ENCODE data around the gene MEX3A. TPM values are rescaled to one million over a fixed set of nuclear protein-coding genes. Genes with fewer than 3 reads are reported as not detected.

MEX3A gene
- total and polyA plus RNA-seq, 5 experiments from 2014 or later, result 0.38 TPM; not detected in 4

- Mint-ChIP-seq H3K27me3 (no peaks in the 10 kb centered on the region), H3K36me3 (peaks cover 0 to 15% (median 0%) of the 10 kb centered on the region in 3 donors), H3K27ac (peak overlapping the region in 1 of 10 donors; percentile 20), H3K4me1 (no peaks in the 10 kb centered on the region), H3K9me3 (no peaks in the 10 kb centered on the region), H3K4me3 (no peak overlapping the region)
- ATAC-seq (no peak), DNase-seq (no peak)
- POLR2A ChIA-PET, result no interaction called here
These were observed 49.3 kb downstream of the MEX3A start for GRCh38 chr1:156033011-156033410.

GRCh38 chr1:156026588-156026987 lies 55.7 kb downstream of the MEX3A start:
- POLR2A ChIA-PET, result no interaction called here
- ATAC-seq, result no peak
- H3K27ac Mint-ChIP-seq, result no peak overlapping the region
- DNase-seq, result no peak
- H3K36me3 Mint-ChIP-seq, result no peaks in the 10 kb centered on the region
- peaks cover 0 to 7% (median 4%) of the 10 kb centered on the region in 5 donors for H3K27me3 Mint-ChIP-seq
- no peak overlapping the region for H3K4me3 Mint-ChIP-seq
- H3K9me3 Mint-ChIP-seq, result no peaks in the 10 kb centered on the region
- peaks cover 0 to 8% (median 5%) of the 10 kb centered on the region in 4 donors for H3K4me1 Mint-ChIP-seq

- ATAC-seq (peak; percentile 85 to 89), DNase-seq (peak in 5 of 10 donors; percentile 16 to 31 (median 25))
- Mint-ChIP-seq H3K36me3 (no peaks in the 10 kb centered on the region), H3K27me3 (peaks cover 0 to 7% (median 4%) of the 10 kb centered on the region in 5 donors), H3K4me1 (peaks cover 0 to 11% (median 6%) of the 10 kb centered on the region in 4 donors), H3K9me3 (no peaks in the 10 kb centered on the region), H3K27ac (no peak overlapping the region), H3K4me3 (no peak overlapping the region)
- POLR2A ChIA-PET, result interaction anchor here (0.5 kb wide), 1 partner anchor 15 kb away, joined by 4 read pairs; no protein-coding TSS in a partner anchor
These were observed 56.4 kb downstream of the MEX3A start for GRCh38 chr1:156025876-156026275.

GRCh38 chr1:156024801-156025200 lies 57.5 kb downstream of the MEX3A start:
- ATAC-seq, result no peak
- DNase-seq, result no peak
- H3K9me3 Mint-ChIP-seq, result no peaks in the 10 kb centered on the region
- H3K27me3 Mint-ChIP-seq, result peaks cover 0 to 7% (median 4%) of the 10 kb centered on the region in 5 donors
- no peak overlapping the region for H3K27ac Mint-ChIP-seq
- peaks cover 0 to 6% (median 0%) of the 10 kb centered on the region in 3 donors for H3K36me3 Mint-ChIP-seq
- no peak overlapping the region for H3K4me3 Mint-ChIP-seq
- POLR2A ChIA-PET, result no interaction called here
- peaks cover 7 to 20% (median 14%) of the 10 kb centered on the region in 4 donors for H3K4me1 Mint-ChIP-seq

Other genes with a start within 250 kb of the MEX3A start
- 100 to 1,000 TPM; 120 to 131 TPM for gene GON4L, start 225.3 kb downstream of the MEX3A start, total RNA-seq
- gene GON4L, start 225.3 kb downstream of the MEX3A start, polyA plus RNA-seq, result 10 to 100 TPM; 20.1 to 38.9 (median 21.3) TPM
- 1 to 10 TPM; 4.0 to 4.1 TPM for gene SYT11, start 222.9 kb downstream of the MEX3A start, total RNA-seq
- 10 to 100 TPM in 1 of 3 donors, 1 to 10 TPM in 2; 3.1 to 10.4 (median 6.9) TPM for gene SYT11, start 222.9 kb downstream of the MEX3A start, polyA plus RNA-seq
- gene RIT1, start 171.1 kb downstream of the MEX3A start, total RNA-seq, result 10 to 100 TPM; 39.2 to 42.5 TPM
- 10 to 100 TPM; 16.4 to 18.0 (median 17.0) TPM for gene RIT1, start 171.1 kb downstream of the MEX3A start, polyA plus RNA-seq
- gene KHDC4, start 148.1 kb downstream of the MEX3A start, total RNA-seq, result 100 to 1,000 TPM; 109 to 110 TPM
- gene KHDC4, start 148.1 kb downstream of the MEX3A start, polyA plus RNA-seq, result 1 to 10 TPM; 5.0 to 7.2 (median 6.5) TPM
- not detected for gene RXFP4, start 140.8 kb downstream of the MEX3A start, total RNA-seq
- gene RXFP4, start 140.8 kb downstream of the MEX3A start, polyA plus RNA-seq, result under 1 TPM in 1 of 3 donors, not detected in 2; 0.46 TPM
- 100 to 1,000 TPM; 204 to 210 TPM for gene ARHGEF2, start 103.9 kb downstream of the MEX3A start, total RNA-seq
- 10 to 100 TPM; 13.8 to 22.0 (median 15.8) TPM for gene ARHGEF2, start 103.9 kb downstream of the MEX3A start, polyA plus RNA-seq
- gene SSR2, start 61.5 kb downstream of the MEX3A start, total RNA-seq, result 100 to 1,000 TPM; 199 to 218 TPM
- 100 to 1,000 TPM; 345 to 396 (median 347) TPM for gene SSR2, start 61.5 kb downstream of the MEX3A start, polyA plus RNA-seq
- gene UBQLN4, start 28.7 kb downstream of the MEX3A start, total RNA-seq, result 10 to 100 TPM; 31.6 to 34.8 TPM
- 1 to 10 TPM; 6.9 to 9.7 (median 7.6) TPM for gene UBQLN4, start 28.7 kb downstream of the MEX3A start, polyA plus RNA-seq
- 10 to 100 TPM; 22.6 to 24.2 TPM for gene LAMTOR2, start 27.7 kb downstream of the MEX3A start, total RNA-seq
- 100 to 1,000 TPM in 1 of 3 donors, 10 to 100 TPM in 2; 89.1 to 102 (median 96.1) TPM for gene LAMTOR2, start 27.7 kb downstream of the MEX3A start, polyA plus RNA-seq
- gene RAB25, start 21.3 kb downstream of the MEX3A start, total RNA-seq, result 1 to 10 TPM; 1.1 to 1.3 TPM
- 1 to 10 TPM in 1 of 3 donors, under 1 TPM in 2; 0.81 to 2.0 (median 0.96) TPM for gene RAB25, start 21.3 kb downstream of the MEX3A start, polyA plus RNA-seq
- 1 to 10 TPM; 2.0 to 2.7 TPM for gene LMNA, start 32.2 kb upstream of the MEX3A start, total RNA-seq
- gene LMNA, start 32.2 kb upstream of the MEX3A start, polyA plus RNA-seq, result 1 to 10 TPM in 1 of 3 donors, under 1 TPM in 2; 0.62 to 4.0 (median 0.75) TPM
- gene SEMA4A, start 71.1 kb upstream of the MEX3A start, total RNA-seq, result 1 to 10 TPM; 1.2 TPM
- gene SEMA4A, start 71.1 kb upstream of the MEX3A start, polyA plus RNA-seq, result 1 to 10 TPM in 1 of 3 donors, under 1 TPM in 2; 0.16 to 1.4 (median 0.22) TPM
- 10 to 100 TPM; 16.8 to 21.4 TPM for gene SLC25A44, start 111.6 kb upstream of the MEX3A start, total RNA-seq
- gene SLC25A44, start 111.6 kb upstream of the MEX3A start, polyA plus RNA-seq, result 10 to 100 TPM in 1 of 3 donors, 1 to 10 TPM in 2; 6.0 to 16.4 (median 9.7) TPM
- 10 to 100 TPM; 49.1 to 54.8 TPM for gene PMF1, start 130.5 kb upstream of the MEX3A start, total RNA-seq
- gene PMF1, start 130.5 kb upstream of the MEX3A start, polyA plus RNA-seq, result 10 to 100 TPM; 70.8 to 79.9 (median 76.5) TPM
- 1 to 10 TPM; 6.5 to 7.8 TPM for gene BGLAP, start 159.7 kb upstream of the MEX3A start, total RNA-seq
- gene BGLAP, start 159.7 kb upstream of the MEX3A start, polyA plus RNA-seq, result under 1 TPM in 1 of 3 donors, not detected in 2; 0.26 TPM
- 1 to 10 TPM; 2.8 to 3.0 TPM for gene PAQR6, start 165.6 kb upstream of the MEX3A start, total RNA-seq
- gene PAQR6, start 165.6 kb upstream of the MEX3A start, polyA plus RNA-seq, result under 1 TPM; 0.15 to 0.21 (median 0.21) TPM
- gene SMG5, start 200.4 kb upstream of the MEX3A start, total RNA-seq, result 10 to 100 TPM; 66.7 to 68.9 TPM
- gene SMG5, start 200.4 kb upstream of the MEX3A start, polyA plus RNA-seq, result 10 to 100 TPM in 2 of 3 donors, 1 to 10 TPM in 1; 9.5 to 28.4 (median 11.1) TPM
- 10 to 100 TPM; 15.0 to 15.6 TPM for gene TMEM79, start 201.9 kb upstream of the MEX3A start, total RNA-seq
- 1 to 10 TPM; 2.5 to 9.6 (median 4.8) TPM for gene TMEM79, start 201.9 kb upstream of the MEX3A start, polyA plus RNA-seq
- 10 to 100 TPM; 22.1 to 23.3 TPM for gene GLMP, start 213.2 kb upstream of the MEX3A start, total RNA-seq
- 10 to 100 TPM; 12.1 to 22.2 (median 17.3) TPM for gene GLMP, start 213.2 kb upstream of the MEX3A start, polyA plus RNA-seq
- gene VHLL, start 216.8 kb upstream of the MEX3A start, total RNA-seq, result under 1 TPM in 1 of 2 experiments, not detected in 1; 0.78 TPM
- gene VHLL, start 216.8 kb upstream of the MEX3A start, polyA plus RNA-seq, result not detected

Measured in naive thymus-derived CD8-positive, alpha-beta T cell (primary cell).